Fibroblast of gingiva (primary cell): ENCODE measurements around the gene CTDSP1.

Source experiments
- DNase-seq: peaks from one replicate; pipeline ENCODE4 v3.0.0-alpha.2; 2011; ENCODE audit warnings: low read depth

Gene CTDSP1

GRCh38 chr2:218399391-218400166 is at the start of gene CTDSP1:
Gene CTDSP1 (plus strand): TSS chr2:218399868. CDS start chr2:218400091, 223 bp downstream.
- DNase-seq, result peak; percentile 98

- no peak for DNase-seq
Measured at GRCh38 chr2:218354045-218354444, 45.6 kb upstream of the CTDSP1 start.

- DNase-seq, result no peak
Measured at GRCh38 chr2:218354850-218355443, 44.7 kb upstream of the CTDSP1 start.

- no peak for DNase-seq
Measured at GRCh38 chr2:218357236-218358177, 42.2 kb upstream of the CTDSP1 start.

GRCh38 chr2:218360453-218360852 is 39.2 kb upstream of the CTDSP1 start:
- DNase-seq, result no peak

GRCh38 chr2:218362606-218363005 is 37.1 kb upstream of the CTDSP1 start:
- DNase-seq, result no peak

- no peak for DNase-seq
Measured at GRCh38 chr2:218363736-218364135, 35.9 kb upstream of the CTDSP1 start.

GRCh38 chr2:218364196-218364595 is 35.5 kb upstream of the CTDSP1 start:
- no peak for DNase-seq

- DNase-seq, result no peak
Measured at GRCh38 chr2:218366621-218367414, 32.9 kb upstream of the CTDSP1 start.

- DNase-seq, result peak; percentile 73
Measured at GRCh38 chr2:218367415-218368149, 32.1 kb upstream of the CTDSP1 start.

- DNase-seq, result no peak
Measured at GRCh38 chr2:218368150-218368528, 31.5 kb upstream of the CTDSP1 start.

- DNase-seq, result no peak
Measured at GRCh38 chr2:218368621-218369153, 31.0 kb upstream of the CTDSP1 start.

- DNase-seq, result no peak
Measured at GRCh38 chr2:218369330-218369729, 30.3 kb upstream of the CTDSP1 start.

- peak; percentile 85 for DNase-seq
Measured at GRCh38 chr2:218370410-218371063, 29.1 kb upstream of the CTDSP1 start.

- no peak for DNase-seq
Measured at GRCh38 chr2:218371983-218372350, 27.7 kb upstream of the CTDSP1 start.

- DNase-seq, result no peak
Measured at GRCh38 chr2:218374795-218375194, 24.9 kb upstream of the CTDSP1 start.

GRCh38 chr2:218375212-218375611 is 24.5 kb upstream of the CTDSP1 start:
- DNase-seq, result peak; percentile 55

GRCh38 chr2:218378053-218378452 is 21.6 kb upstream of the CTDSP1 start:
- DNase-seq, result no peak

GRCh38 chr2:218381916-218382366 is 17.7 kb upstream of the CTDSP1 start, which contains the start of gene SLC11A1:
Gene SLC11A1 (plus strand): TSS chr2:218382273. CDS start chr2:218382369, 96 bp downstream.
- DNase-seq, result peak; percentile 22

GRCh38 chr2:218382785-218383184 is 16.9 kb upstream of the CTDSP1 start:
- no peak for DNase-seq
